MM.1S (cell line): Measurements from ENCODE around the gene USP10.

ENCODE experiments used
- EZH2phosphoT487 ChIP-seq: fragments of 300-600 bp; sonication (generic); IDR thresholded peaks from 2 replicates; pipeline ENCODE4 v1.6.1; 2018; ENCODE audit warnings: antibody characterized with exemption, low read length
- TF ChIP-seq, protein P1 (sequence below): fragments of 300-600 bp; sonication (generic); IDR thresholded peaks from 2 replicates; pipeline ENCODE4 v1.5.1; 2016; ENCODE audit warnings: antibody characterized with exemption, low read length, mixed read lengths

DNA sequence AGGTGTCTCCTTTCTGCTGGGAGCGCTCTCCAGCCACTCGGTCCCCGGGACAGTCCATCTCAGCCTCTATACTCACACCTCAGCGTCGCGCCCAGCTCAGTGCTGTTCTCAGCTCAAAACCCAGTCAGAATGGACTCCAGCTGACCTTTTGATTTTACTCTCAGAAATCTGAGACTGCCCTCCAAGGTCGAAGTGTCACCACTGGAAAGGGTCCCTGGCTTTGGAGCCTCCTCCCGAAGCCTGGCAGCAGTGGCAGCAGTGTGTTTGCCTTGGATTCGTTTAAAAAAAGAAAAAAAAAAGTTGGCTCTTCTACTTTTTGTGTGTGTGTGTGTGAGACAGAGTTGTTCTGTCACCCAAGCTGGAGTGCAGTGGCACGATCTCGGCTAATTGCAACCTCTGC is 41.1 kb upstream of the USP10 start:
- no peak for TF ChIP-seq EZH2phosphoT487
- TF ChIP-seq, protein P1, sequence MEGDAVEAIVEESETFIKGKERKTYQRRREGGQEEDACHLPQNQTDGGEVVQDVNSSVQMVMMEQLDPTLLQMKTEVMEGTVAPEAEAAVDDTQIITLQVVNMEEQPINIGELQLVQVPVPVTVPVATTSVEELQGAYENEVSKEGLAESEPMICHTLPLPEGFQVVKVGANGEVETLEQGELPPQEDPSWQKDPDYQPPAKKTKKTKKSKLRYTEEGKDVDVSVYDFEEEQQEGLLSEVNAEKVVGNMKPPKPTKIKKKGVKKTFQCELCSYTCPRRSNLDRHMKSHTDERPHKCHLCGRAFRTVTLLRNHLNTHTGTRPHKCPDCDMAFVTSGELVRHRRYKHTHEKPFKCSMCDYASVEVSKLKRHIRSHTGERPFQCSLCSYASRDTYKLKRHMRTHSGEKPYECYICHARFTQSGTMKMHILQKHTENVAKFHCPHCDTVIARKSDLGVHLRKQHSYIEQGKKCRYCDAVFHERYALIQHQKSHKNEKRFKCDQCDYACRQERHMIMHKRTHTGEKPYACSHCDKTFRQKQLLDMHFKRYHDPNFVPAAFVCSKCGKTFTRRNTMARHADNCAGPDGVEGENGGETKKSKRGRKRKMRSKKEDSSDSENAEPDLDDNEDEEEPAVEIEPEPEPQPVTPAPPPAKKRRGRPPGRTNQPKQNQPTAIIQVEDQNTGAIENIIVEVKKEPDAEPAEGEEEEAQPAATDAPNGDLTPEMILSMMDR, result no peak
